NCI-H187 treated with DMSO at 0.1 percent for 48 hours (cell line): ENCODE data around the gene TBC1D3.
"Not testable (repeated sequence)": the region's sequence is repeated elsewhere in the genome, so short reads cannot be mapped to it uniquely, and the experiment has no call there.

Source experiments
- DNase-seq: peaks from one replicate; lab custom pipeline; 2025; lab: John Stamatoyannopoulos, UW

The TBC1D3 gene

GRCh38 chr17:38192455-38192854 is at the start of gene TBC1D3:
TBC1D3 (minus strand) TSS chr17:38192555; CDS start chr17:38191029, 1,526 bp downstream.
- DNase-seq: not testable (repeated sequence)

GRCh38 chr17:38232790-38233189 is 40.4 kb upstream of the TBC1D3 start:
- DNase-seq: not testable (repeated sequence)

- not testable (repeated sequence) for DNase-seq
These were observed 33.6 kb upstream of the TBC1D3 start for GRCh38 chr17:38225844-38226495.

- DNase-seq: not testable (repeated sequence)
These were observed 28.5 kb upstream of the TBC1D3 start for GRCh38 chr17:38220867-38221266.

GRCh38 chr17:38200271-38200670 is 7.9 kb upstream of the TBC1D3 start:
- not testable (repeated sequence) for DNase-seq

- not testable (repeated sequence) for DNase-seq
These were observed 57.5 kb downstream of the TBC1D3 start for GRCh38 chr17:38134860-38135259.
